ENCODE measurements around the gene EFNA2. TPM values are rescaled to one million over a fixed set of nuclear protein-coding genes. Genes with fewer than 3 reads are reported as not detected.

The EFNA2 gene
- total and polyA plus RNA-seq, 2 of the 4 experiments (the other 2 are of a cell fraction), result not detected

- intact Hi-C loops (cut with micrococcal nuclease), result no loop called here
- WGBS, 2 experiments (ENCODE audit: extremely low coverage in 2 of 2, insufficient read length in 1 of 2), result 59% methylated on average over 40 of the region's 61 CpGs; no CpG with 5 or more reads in 1 of the 2 experiments
- peak overlapping the region; percentile 70 for H2AFZ ChIP-seq (replicated peaks; ENCODE audit: low read length, poor library complexity)
- TF ChIP-seq FOS (IDR thresholded peaks at IDR 0.05; ENCODE audit: low read depth, low read length) (no peak; the same call in 1 of the 2 replicates), SMC3 (IDR thresholded peaks at IDR 0.05; ENCODE audit: low read depth, low read length) (no peak), CEBPB (IDR thresholded peaks at IDR 0.05; ENCODE audit: low read depth, low read length) (no peak), POLR2A (IDR thresholded peaks at IDR 0.05; ENCODE audit: low read depth, low read length) (no peak), NFE2L2 (IDR thresholded peaks at IDR 0.05; ENCODE audit: low read depth, low read length) (no peak), BHLHE40 (IDR thresholded peaks at IDR 0.05; ENCODE audit: low read depth, low read length) (no peak), CHD1 (IDR thresholded peaks at IDR 0.05; ENCODE audit: low read depth, low read length) (no peak), RAD21 (IDR thresholded peaks at IDR 0.05; ENCODE audit: low read length) (no peak), MAZ (IDR thresholded peaks at IDR 0.05; ENCODE audit: borderline replicate concordance, low read depth, low read length) (no peak), MAFK (IDR thresholded peaks at IDR 0.05; ENCODE audit: low read depth, low read length) (no peak), MXI1 (IDR thresholded peaks at IDR 0.05; ENCODE audit: borderline replicate concordance, low read depth, low read length) (no peak), RCOR1 (IDR thresholded peaks at IDR 0.05; ENCODE audit: insufficient replicate concordance, low read length) (no peak), RFX5 (IDR thresholded peaks at IDR 0.05; ENCODE audit: low read depth, low read length) (no peak), USF2 (IDR thresholded peaks at IDR 0.05; ENCODE audit: low read depth, low read length) (no peak), ELK1 (IDR thresholded peaks at IDR 0.05; ENCODE audit: borderline replicate concordance, low read depth, low read length) (no peak)
Measured at GRCh38 chr19:1312767-1313694, 27.4 kb downstream of the EFNA2 start.

More at GRCh38 chr19:1312767-1313694, 27.4 kb downstream of the EFNA2 start:
- ChIA-PET CTCF (interaction anchor here (1.4 kb wide), 1 partner anchor 33 kb away, joined by 3 read pairs; no protein-coding TSS in a partner anchor), POLR2A (ENCODE audit: unreplicated experiment) (no interaction called here)
- H2BK20ac ChIP-seq (ENCODE audit: low read depth, low read length), result no peak overlapping the region
- no peak overlapping the region for H3K4me2 ChIP-seq (ENCODE audit: low read depth, low read length)
- H2AK9ac ChIP-seq (replicated peaks; ENCODE audit: low read depth, low read length, poor library complexity), result no peak overlapping the region
- no peaks in the 10 kb centered on the region; the same call in 1 of the 2 replicates for H3K4me1 ChIP-seq (ENCODE audit: control insufficient read depth, insufficient read depth, low read length)
- H3K18ac ChIP-seq (ENCODE audit: low read depth, low read length), result no peak overlapping the region
- no peaks in the 10 kb centered on the region for H3K36me3 ChIP-seq (ENCODE audit: control insufficient read depth, insufficient read depth, low read length)
- H3K27me3 ChIP-seq (ENCODE audit: control insufficient read depth, insufficient read depth, low read length), result peaks cover 30% of the 10 kb centered on the region
- H3K23ac ChIP-seq (ENCODE audit: low read depth, low read length), result no peak overlapping the region
- no peak overlapping the region for H4K5ac ChIP-seq (ENCODE audit: low read depth, low read length)
- H3K4ac ChIP-seq (ENCODE audit: low read depth, low read length), result no peak overlapping the region
- no peaks in the 10 kb centered on the region for H3K79me1 ChIP-seq (ENCODE audit: low read depth in 1 of 2, low read length in 2 of 2)
- BruUV-seq (replicated peaks), result no TSS peak
- H3K56ac ChIP-seq (ENCODE audit: extremely low read depth, insufficient read depth, low read length), result no peak overlapping the region
- DNase-seq (peak; percentile 58), ATAC-seq (ENCODE audit: low read depth) (peak; percentile 54; the same call in 1 of the 2 replicates)
- dilution Hi-C loops (cut with HindIII; ENCODE audit: low sequenced_read_pairs, unreplicated experiment), result no loop called here
- H2BK120ac ChIP-seq (ENCODE audit: low read depth, low read length), result no peak overlapping the region
- no peak overlapping the region for H3K9ac ChIP-seq (ENCODE audit: low read depth, low read length)
- no peak overlapping the region for H4K91ac ChIP-seq (ENCODE audit: insufficient read depth, low read depth, low read length)
- H2BK5ac ChIP-seq (ENCODE audit: low read depth, low read length, poor library complexity, severe bottlenecking), result no peak overlapping the region
- no peak overlapping the region for H3K4me3 ChIP-seq (ENCODE audit: insufficient read depth, low read depth, low read length)
- no peak overlapping the region for H3K27ac ChIP-seq (ENCODE audit: insufficient read depth, low read length)
- H2AK5ac ChIP-seq (ENCODE audit: low read depth, low read length), result no peak overlapping the region
- no peak overlapping the region for H3K14ac ChIP-seq (replicated peaks; ENCODE audit: low read depth, low read length)
- H4K20me1 ChIP-seq (ENCODE audit: insufficient read depth, low read length), result no peaks in the 10 kb centered on the region; the same call in 1 of the 2 replicates
- in situ Hi-C loops (cut with MboI; ENCODE audit: low sequenced_read_pairs), result no loop called here
- no peaks in the 10 kb centered on the region for H3K9me1 ChIP-seq (ENCODE audit: insufficient read depth, low read length)
- H2BK15ac ChIP-seq (ENCODE audit: low read depth, low read length), result no peak overlapping the region
- no peaks in the 10 kb centered on the region for H3K9me3 ChIP-seq (ENCODE audit: control insufficient read depth, insufficient read depth, low read length)
- H4K8ac ChIP-seq (ENCODE audit: low read depth in 2 of 2, low read length in 2 of 2), result no peak overlapping the region

All from IMR-90 (cell line).